GM21723 (cell line): ENCODE results near the gene AHCYL2.
"Not testable (repeated sequence)": the region's sequence is repeated elsewhere in the genome, so short reads cannot be mapped to it uniquely, and the experiment has no call there.

Source experiments
- ATAC-seq: cut with Tn5 transposase; IDR thresholded peaks from one replicate; pipeline ENCODE4 v1.9.1; 2021; ENCODE audit warnings: mild to moderate bottlenecking, moderate library complexity; ENCODE audit not compliant: unreplicated experiment

Gene AHCYL2

DNA sequence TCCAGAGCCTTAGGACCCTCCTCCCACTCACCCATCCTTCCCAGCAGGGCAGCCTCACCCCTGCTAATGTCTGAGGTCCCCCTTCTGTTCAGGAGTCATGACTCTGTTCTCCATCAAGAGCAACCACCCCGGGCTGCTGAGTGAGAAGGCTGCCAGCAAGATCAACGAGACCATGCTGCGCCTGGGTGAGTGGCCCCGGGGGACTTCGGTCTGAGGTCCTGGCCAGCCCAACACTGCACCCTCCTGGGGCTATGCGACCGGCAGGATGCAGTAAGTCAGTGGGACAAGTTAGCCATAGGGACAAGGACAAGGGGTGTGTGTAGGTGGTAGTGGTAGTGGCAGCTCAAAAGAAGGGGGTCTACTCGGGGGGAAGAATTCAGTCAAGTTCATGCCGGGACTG is 16.2 kb upstream of the AHCYL2 start:
- no peak for ATAC-seq

DNA sequence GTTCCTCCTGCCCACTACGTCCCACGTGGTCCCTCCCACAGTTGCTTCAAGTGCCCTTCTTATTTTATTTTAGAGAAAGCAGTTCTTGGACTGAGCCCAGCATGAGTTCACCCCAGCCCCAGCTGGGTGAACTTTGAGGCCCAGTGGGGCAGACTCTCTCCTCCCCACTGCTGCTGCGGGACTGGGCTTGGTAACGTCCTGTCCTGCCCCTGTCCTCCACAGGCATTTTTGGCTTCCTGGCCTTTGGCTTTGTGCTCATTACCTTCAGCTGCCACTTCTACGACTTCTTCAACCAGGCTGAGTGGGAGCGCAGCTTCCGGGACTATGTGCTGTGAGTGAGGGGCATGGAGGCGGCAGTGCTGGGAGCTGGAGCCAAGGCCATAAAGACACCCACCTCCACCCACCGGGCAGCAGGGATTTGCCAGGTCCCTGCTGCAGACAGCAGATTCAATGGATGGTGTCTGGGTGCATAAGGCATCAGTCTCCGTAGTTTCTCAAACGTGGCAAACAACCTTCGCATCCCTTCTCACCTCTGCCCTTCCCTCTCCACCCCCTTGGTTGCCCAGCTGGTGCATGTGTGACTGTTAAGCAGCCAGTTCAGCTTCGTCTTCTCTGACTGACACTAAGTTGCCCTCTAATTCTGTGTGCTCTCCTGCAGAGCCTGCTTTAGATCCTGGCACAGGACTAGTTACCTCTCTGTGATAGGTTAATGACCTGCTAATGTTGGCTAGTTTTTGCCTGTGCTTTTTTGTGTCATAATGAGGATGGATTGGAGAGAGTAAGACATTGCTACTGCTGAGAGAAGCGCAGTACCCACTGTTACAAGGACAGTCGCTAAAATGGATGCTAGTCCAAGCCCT is 15.5 kb upstream of the AHCYL2 start:
- no peak for ATAC-seq

DNA sequence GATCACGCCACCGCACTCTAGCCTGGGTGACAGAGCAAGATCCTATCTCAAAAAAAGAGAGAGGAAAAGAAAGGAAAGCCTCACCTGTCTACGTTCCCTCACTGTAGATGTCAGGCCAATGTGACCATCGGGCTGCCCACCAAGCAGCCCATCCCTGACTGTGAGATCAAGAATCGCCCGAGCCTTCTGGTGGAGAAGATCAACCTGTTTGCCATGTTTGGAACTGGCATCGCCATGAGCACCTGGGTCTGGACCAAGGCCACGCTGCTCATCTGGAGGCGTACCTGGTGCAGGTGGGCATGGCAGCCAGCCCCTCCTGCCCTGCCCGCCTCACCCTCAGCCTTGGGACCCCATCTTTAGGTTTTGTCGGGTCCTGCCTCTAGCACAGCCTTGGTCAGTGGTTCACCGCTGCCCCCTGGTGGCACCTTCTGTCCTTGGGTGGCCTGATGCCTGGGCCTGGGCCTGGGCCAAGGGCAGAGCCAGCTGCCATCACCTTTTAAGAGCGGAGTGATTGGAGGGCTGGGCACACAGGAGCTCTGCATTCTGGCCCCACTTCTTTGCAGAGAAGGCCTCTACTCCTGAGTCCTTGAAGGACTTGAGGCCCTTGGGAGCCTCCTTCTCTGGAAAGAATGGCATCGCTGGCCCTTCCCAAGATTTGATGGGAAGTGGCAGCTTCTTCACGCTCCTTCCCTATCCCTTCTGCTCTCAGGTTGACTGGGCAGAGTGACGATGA is 14.4 kb upstream of the AHCYL2 start:
- ATAC-seq, result peak; percentile 59

DNA sequence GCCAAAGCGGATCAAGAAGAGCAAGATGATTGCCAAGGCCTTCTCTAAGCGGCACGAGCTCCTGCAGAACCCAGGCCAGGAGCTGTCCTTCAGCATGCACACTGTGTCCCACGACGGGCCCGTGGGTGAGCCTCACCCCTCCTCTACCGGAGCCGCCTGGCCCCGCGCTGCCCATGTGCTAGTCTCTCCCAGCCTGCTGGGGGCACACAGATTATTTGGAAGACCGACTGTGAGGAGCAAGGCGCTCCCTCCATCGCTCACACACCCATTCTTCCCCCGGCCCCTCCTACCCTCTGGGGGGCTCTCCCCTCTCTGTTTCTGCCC is 13.9 kb upstream of the AHCYL2 start:
- no peak for ATAC-seq

DNA sequence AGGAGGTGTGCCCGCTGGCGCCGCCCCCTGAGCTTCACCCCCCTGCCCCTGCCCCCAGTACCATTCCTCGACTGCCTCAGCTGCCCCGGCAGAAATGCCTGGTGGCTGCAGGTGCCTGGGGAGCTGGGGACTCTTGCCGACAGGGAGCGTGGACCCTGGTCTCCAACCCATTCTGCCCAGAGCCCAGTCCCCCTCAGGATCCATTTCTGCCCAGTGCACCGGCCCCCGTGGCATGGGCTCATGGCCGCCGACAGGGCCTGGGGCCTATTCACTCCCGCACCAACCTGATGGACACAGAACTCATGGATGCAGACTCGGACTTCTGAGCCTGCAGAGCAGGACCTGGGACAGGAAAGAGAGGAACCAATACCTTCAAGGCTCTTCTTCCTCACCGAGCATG is 12.7 kb upstream of the AHCYL2 start:
- no peak for ATAC-seq

DNA sequence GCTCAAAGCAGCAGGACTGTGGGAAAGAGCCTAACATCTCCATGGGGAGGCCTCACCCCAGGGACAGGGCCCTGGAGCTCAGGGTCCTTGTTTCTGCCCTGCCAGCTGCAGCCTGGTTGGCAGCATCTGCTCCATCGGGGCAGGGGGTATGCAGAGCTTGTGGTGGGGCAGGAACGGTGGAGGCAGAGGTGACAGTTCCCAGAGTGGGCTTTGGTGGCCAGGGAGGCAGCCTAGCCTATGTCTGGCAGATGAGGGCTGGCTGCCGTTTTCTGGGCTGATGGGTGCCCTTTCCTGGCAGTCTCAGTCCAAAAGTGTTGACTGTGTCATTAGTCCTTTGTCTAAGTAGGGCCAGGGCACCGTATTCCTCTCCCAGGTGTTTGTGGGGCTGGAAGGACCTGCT is 12.2 kb upstream of the AHCYL2 start:
- no peak for ATAC-seq

DNA sequence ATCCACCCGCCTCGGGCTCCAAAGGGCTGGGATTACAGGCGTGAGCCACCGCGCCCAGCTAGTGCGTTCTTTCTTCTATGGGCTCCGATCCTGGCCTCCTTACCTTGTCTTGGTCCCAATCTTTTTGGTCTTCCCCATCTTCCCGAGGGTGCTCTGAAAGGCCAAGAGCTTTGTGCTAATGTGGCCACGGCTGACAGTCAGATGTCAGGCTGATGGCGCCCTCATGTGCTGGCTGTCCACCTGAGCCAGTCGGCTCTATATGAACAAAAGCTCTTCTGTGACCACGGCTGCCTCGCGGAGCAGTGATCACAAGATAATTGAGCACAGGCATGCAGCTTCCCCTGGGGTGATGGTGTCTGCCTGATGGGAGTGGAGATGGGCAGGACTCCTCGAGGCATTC is 11.0 kb upstream of the AHCYL2 start:
- no peak for ATAC-seq

DNA sequence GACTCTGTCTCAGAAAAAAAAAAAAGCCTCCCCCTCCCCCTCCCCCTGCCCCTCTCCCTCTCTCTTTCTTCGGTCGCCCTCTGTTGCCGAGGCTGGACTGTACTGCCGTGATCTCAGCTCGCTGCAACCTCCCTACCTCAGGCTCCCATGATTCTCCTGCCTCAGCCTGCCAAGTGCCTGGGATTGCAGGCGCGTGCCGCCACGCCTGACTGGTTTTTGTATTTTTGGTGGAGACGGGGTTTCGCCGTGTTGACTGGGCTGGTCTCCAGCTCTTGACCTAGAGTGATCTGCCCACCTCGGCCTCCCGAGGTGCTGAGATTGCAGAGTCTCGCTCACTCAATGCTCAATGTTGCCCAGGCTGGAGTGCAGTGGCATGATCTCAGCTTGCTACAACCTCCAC is 9.1 kb upstream of the AHCYL2 start:
- not testable (repeated sequence) for ATAC-seq

DNA sequence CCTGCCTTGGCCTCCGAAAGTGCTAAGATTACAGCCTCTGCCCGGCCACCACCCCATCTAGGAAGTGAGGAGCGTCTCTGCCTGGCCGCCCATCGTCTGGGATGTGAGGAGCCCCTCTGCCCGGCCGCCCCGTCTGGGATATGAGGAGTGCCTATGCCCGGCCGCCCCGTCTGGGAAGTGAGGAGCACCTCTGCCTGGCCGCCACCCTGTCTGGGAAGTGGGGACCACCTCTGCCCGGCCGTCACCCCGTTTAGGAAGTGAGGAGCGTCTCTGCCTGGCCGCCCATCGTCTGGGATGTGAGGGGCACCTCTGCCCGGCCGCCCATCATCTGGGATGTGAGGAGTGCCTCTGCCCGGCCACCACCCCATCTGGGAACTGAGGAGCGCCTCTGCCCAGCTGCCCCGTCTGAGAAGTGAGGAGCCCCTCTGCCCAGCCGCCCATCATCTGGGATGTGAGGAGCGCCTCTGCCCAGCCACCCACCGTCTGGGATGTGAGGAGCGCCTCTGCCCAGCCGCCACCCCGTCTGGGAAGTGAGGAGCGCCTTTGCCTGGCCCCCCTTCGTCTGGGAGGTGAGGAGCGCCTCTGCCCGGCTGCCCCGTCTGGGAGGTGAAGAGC is 8.6 kb upstream of the AHCYL2 start:
- ATAC-seq, result not testable (repeated sequence)

DNA sequence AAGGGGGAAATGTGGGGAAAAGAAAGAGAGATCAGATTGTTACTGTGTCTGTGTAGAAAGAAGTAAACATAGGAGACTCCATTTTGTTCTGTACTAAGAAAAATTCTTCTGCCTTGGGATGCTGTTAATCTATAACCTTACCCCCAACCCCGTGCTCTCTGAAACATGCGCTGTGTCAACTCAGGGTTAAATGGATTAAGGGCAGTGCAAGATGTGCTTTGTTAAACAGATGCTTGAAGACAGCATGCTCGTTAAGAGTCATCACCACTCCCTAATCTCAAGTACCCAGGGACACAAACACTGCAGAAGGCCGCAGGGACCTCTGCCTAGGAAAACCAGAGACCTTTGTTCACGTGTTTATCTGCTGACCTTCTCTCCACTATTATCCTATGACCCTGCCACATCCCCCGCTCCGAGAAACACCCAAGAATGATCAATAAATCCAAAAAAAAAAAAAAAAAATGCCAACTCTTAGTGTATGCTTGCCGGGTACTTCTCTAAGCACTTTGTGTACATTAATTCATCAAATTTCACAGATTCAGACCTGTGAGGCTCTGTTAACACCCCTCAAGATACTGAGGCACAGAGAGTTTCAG is 7.9 kb upstream of the AHCYL2 start:
- ATAC-seq, result not testable (repeated sequence)

DNA sequence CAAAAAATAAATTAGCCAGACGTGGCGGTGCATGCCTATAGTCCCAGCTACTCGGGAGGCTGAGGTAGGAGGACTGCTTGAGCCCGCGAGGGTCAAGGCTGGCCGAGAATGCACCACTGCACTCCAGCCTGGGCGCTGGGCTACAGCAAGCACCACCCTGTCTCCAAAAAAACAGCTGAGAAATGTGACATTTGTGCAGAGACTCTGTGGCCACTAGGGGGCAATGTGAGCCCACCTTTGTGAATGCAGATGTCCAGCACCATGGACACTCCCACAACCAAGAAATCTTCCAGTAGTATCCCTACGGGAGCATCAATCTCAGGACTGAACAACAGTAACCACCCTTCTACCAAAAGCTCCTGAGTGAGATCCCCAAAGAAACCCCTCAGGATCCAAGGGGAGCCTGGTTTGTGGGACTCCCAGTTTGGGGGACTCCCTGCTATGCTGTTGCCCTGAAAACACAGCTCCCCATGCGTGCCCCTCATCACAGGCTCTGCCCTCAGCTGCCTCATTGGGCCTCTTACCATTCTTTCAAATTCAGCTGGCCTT is 6.2 kb upstream of the AHCYL2 start:
- no peak for ATAC-seq

DNA sequence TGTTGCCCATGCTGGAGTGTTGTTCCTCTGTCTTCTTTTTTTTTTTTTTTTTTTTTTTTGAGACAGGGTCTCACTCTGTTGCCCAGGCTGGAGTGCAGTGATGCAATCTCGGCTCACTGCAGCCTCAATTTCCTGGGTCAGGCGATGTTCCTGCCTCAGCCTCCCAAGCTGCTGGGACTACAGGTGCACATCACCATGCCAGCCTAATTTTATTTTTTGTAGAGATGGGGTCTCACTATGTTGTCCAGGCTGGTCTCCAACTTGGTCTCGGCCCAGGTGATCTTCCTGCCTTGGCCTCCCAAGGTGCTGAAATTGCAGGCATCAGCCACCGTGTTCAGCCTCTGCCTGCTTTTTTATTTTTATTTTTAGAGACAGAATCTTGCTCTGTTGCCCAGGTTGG is 5.7 kb upstream of the AHCYL2 start:
- ATAC-seq, result not testable (repeated sequence)

DNA sequence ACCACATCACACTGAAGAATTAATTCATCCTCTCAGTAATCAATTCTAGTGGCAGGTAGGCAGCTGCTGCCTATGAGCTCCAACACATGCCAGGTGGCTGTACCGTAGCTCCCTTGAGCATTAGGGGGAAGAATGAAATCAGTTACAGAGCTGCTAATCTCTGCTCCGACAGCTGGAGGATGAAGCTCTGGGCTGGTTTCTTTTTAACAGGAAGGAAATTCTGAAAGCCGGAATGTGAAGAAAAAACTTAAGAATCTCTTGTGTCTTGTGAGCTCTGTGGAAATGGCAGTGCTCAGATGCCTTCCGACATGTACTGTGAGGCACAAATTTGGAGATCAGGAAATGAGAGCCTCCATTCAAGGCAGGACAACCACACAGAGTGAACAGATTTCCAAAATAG is 2.8 kb upstream of the AHCYL2 start:
- ATAC-seq, result no peak

DNA sequence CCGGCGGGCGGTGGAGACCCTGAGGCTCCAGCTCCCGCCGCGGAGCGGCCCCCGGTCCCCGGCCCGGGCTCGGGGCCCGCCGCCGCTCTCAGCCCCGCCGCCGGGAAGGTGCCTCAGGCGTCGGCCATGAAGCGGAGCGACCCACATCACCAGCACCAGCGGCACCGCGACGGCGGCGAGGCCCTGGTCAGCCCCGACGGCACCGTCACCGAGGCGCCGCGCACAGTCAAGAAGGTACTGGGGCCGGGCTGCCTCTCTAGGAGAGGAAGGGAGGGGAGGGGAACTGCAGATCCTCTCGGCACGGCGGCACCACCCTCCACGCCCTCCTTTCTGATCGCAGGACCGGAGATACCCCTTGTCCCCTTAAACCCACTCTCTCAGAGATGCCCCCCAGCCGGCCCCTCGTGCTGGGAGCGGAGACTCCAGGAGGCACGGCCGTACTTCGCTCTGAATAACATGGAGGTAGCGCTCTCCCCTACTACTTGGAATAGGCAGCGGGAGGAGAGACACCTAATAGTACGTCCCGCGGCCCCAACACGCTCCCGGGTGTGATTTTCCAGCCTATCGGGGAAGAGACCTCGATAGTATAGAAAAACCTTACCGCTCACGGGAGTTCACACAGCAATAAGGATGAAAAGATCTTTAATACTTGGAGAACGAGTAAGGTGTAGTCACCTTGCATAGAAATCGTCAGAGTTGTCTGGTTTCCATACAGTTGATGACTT is 538 bp downstream of the AHCYL2 start:
- ATAC-seq, result peak; percentile 47

DNA sequence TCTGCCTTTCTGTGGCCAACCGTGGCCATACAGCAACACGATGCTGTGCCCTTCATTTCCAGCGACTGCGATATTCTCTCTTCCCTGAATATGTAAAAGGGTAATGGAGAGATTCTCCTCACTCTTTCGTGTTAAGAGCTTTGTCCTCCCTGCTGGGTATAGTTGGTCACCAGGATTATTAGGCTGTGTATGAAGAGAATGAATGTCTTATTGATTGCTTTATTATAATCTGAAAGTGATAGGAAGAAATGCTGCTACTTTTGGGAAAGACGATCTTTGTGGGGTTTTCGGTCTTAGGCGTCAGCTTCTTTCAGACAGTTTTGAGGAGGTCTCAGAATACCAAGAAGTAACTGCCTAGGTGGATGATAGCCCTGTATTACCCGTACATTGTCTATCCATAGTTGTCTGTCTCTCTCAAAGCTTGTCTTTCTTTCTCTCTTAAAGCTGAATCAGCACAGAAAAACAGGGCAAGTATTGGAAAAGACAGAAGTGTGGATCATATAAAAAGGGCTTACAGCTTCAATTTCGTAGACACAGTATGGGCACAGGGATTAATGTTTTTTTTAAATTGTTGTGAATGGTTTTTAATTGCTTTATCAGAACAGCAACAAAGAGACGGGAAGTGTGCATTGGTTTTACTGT is 1.2 kb downstream of the AHCYL2 start:
- ATAC-seq, result no peak

DNA sequence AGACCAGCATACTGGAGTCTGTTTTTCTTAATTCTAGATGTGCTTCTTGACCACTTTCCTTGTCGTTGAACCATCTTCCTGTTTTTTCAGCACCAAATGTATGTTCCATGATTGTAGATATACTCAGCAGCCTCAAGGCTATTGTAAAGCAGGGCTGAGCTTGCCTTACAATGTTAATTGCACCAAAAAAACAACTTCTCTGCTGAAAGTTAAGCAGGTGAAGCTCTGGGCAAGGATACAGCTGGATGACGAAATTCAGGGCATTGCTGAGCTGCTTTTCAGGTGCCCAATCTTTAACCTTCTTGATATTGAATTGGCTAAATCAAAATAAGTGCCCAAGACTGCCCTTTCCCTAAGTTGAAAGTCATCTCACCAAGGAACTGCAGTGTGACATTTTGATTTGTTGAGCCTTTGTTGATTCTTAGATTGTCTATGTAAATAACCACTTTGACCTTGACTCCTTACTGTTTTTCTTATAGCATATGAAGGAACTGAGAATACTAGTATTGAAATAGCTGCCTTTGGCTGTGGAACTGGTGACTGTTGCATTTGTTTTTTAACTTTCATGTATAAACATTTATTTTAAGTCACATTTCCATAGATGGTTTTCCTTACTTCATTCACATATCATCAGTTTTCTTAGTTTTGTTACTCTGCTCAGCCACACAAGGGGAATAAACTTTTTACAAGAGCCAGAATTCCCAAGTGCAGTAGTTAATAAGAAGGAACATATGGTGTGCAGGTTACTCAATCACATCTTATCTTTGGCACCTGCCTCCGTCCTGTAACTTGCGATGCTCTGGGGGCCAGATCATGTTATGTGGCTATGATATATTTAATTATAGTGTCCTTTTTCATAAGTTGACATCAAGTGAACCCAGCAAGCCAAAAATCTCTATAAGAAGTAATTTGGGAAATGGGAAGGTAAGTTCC is 3.1 kb downstream of the AHCYL2 start:
- ATAC-seq, result no peak

DNA sequence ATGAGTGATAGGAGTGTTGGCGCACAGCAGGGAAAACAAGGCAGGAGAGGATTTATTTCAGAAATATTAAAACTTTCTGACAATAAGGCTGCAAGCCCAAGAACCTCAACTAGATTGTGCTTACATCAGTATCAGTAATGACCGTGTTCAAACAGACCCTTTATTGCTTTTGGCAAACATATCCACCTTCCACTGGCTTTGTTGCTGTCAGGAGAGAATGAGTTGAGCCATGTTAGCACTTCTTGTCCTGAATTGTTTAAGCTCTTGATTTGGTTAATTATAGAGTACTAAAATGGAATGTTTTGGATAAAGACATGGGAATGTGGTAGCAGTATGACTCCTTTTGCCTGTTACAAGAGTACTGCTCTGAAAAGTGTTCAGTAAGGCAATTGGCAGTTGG is 3.8 kb downstream of the AHCYL2 start:
- ATAC-seq, result no peak

DNA sequence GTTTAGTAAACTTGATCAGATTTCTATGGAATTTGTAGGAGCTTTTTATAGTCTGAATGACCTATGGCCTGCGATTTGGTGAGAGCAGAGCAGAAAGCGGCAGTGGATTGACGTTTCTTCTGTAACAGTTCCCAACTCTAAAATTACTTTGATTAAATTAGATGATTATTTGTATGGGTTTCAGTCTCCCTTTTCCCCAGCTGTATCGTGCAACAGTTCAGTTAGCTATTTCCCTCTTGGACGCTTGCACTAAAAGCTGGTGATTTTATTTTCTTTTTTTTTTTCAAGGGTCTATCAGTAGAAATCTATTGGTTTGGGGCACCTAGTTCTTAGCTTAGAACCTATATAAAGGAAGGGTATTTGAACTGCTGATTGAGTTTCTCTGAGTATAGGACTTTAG is 6.8 kb downstream of the AHCYL2 start:
- ATAC-seq, result no peak

DNA sequence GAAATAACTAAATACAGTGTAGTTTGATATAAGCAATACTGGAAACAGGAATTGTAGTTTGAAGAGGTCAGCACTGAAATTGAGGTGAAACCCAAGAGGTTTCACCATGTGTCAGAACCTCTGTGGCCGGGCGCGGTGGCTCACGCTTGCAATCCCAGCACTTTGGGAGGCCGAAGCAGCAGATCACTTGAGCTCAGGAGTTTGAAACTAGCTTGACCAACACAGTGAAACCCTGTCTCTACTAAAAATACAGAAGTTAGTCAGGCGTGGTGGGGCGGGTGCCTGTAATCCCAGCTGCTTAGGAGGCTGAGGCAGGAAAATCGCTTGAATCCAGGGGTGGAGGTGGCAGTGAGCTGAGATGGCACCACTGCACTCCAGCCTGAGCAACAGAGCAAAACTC is 13.7 kb downstream of the AHCYL2 start:
- no peak for ATAC-seq
